IMR-90 (cell line): ENCODE results near the gene SAMSN1.

ENCODE experiments used
- CTCF ChIP-seq: conservative IDR thresholded peaks from 2 replicates; pipeline ENCODE4 v1.5.1; 2012; ENCODE audit warnings: mild to moderate bottlenecking, low read depth, low read length, improper control_type of control experiment
- FOS ChIP-seq: fragments of 150-350 bp; IDR thresholded peaks from 2 replicates; pipeline ENCODE4 v1.6.1; 2016; ENCODE audit warnings: low read depth, low read length
- MXI1 ChIP-seq: IDR thresholded peaks from 2 replicates; pipeline ENCODE4 v1.6.1; 2012; ENCODE audit warnings: low read depth, mild to moderate bottlenecking, low read length, moderate library complexity, borderline replicate concordance
- POLR2A ChIP-seq: IDR thresholded peaks from 2 replicates; pipeline ENCODE4 v1.6.1; 2012; ENCODE audit warnings: mild to moderate bottlenecking, low read depth, low read length
- RAD21 ChIP-seq: IDR thresholded peaks from 2 replicates; pipeline ENCODE4 v1.6.1; 2012; ENCODE audit warnings: low read length, improper control_type of control experiment
- RFX5 ChIP-seq: IDR thresholded peaks from 2 replicates; pipeline ENCODE4 v1.8.0; 2012; ENCODE audit warnings: low read depth, mild to moderate bottlenecking, low read length, moderate library complexity
- TF ChIP-seq, protein P1 (sequence below): fragments of 150-350 bp; IDR thresholded peaks from 2 replicates; pipeline ENCODE4 v1.6.1; 2016; ENCODE audit warnings: low read depth, mild to moderate bottlenecking, low read length, moderate library complexity, borderline replicate concordance

- TF ChIP-seq CTCF = no peak
- no peak for TF ChIP-seq POLR2A
- TF ChIP-seq MXI1 = no peak
- no peak for TF ChIP-seq FOS
- TF ChIP-seq, protein P1, sequence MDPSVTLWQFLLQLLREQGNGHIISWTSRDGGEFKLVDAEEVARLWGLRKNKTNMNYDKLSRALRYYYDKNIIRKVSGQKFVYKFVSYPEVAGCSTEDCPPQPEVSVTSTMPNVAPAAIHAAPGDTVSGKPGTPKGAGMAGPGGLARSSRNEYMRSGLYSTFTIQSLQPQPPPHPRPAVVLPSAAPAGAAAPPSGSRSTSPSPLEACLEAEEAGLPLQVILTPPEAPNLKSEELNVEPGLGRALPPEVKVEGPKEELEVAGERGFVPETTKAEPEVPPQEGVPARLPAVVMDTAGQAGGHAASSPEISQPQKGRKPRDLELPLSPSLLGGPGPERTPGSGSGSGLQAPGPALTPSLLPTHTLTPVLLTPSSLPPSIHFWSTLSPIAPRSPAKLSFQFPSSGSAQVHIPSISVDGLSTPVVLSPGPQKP = no peak
- no peak for TF ChIP-seq RFX5
- no peak for TF ChIP-seq RAD21
Measured at GRCh38 chr21:14554948-14555347, 8.8 kb upstream of the SAMSN1 start.
